BE2C (cell line): ENCODE data around the gene OLFML3.
"Not testable (repeated sequence)": the region's sequence is repeated elsewhere in the genome, so short reads cannot be mapped to it uniquely, and the experiment has no call there.

Source experiments
- DNase-seq: peaks from one replicate; pipeline ENCODE4 v3.0.0-alpha.2; 2020
- H3K27me3 ChIP-seq: fragments of 250-450 bp; sonication (Bioruptor Pico); 2 replicates; pipeline ENCODE4 v1.5.1; 2020; ENCODE audit warnings: mild to moderate bottlenecking
- H3K36me3 ChIP-seq: fragments of 250-450 bp; sonication (Bioruptor Pico); 2 replicates; pipeline ENCODE4 v1.5.1; 2020; ENCODE audit warnings: mild to moderate bottlenecking
- H3K4me1 ChIP-seq: fragments of 250-450 bp; sonication (Bioruptor Pico); 2 replicates; pipeline ENCODE4 v1.5.1; 2020
- H3K4me3 ChIP-seq: 2 replicates; pipeline ENCODE4 v1.5.1; 2011; ENCODE audit warnings: low read depth, low read length
- H3K9me3 ChIP-seq: fragments of 250-450 bp; sonication (Bioruptor Pico); 2 replicates; pipeline ENCODE4 v1.5.1; 2020
- TF ChIP-seq, protein P1 (sequence below): IDR thresholded peaks from 2 replicates; pipeline ENCODE4 v1.5.1; 2012; ENCODE audit warnings: mild to moderate bottlenecking, low read depth, low read length

OLFML3 gene

DNA sequence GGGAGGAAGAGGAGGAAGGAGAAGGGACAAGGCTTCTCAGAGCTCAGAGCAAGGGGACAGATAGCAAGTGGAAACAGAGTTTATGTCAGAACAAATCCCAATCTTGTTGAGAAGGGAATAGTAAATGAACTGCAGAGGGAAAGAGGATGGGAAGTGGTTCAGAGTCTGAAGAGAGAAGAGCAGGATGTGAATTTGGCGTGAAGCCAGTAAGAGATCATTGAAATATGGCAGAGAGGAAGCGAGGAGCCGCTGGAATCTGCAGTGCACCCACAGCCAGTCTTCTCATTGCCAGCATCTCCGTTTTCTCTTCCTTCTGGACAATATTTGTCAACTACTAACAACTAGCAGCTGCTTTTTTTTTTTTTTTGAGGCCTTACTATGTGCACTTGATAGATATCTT lies 19.1 kb downstream of the OLFML3 start:
- Histone ChIP-seq H3K36me3 (no peaks in the 10 kb centered on the region), H3K9me3 (no peaks in the 10 kb centered on the region; the same call in 1 of the 2 replicates), H3K27me3 (no peaks in the 10 kb centered on the region), H3K4me3 (no peak overlapping the region), H3K4me1 (peaks cover 5% of the 10 kb centered on the region; the same call in 1 of the 2 replicates)
- no peak for DNase-seq
- TF ChIP-seq, protein P1, sequence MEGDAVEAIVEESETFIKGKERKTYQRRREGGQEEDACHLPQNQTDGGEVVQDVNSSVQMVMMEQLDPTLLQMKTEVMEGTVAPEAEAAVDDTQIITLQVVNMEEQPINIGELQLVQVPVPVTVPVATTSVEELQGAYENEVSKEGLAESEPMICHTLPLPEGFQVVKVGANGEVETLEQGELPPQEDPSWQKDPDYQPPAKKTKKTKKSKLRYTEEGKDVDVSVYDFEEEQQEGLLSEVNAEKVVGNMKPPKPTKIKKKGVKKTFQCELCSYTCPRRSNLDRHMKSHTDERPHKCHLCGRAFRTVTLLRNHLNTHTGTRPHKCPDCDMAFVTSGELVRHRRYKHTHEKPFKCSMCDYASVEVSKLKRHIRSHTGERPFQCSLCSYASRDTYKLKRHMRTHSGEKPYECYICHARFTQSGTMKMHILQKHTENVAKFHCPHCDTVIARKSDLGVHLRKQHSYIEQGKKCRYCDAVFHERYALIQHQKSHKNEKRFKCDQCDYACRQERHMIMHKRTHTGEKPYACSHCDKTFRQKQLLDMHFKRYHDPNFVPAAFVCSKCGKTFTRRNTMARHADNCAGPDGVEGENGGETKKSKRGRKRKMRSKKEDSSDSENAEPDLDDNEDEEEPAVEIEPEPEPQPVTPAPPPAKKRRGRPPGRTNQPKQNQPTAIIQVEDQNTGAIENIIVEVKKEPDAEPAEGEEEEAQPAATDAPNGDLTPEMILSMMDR: no peak

DNA sequence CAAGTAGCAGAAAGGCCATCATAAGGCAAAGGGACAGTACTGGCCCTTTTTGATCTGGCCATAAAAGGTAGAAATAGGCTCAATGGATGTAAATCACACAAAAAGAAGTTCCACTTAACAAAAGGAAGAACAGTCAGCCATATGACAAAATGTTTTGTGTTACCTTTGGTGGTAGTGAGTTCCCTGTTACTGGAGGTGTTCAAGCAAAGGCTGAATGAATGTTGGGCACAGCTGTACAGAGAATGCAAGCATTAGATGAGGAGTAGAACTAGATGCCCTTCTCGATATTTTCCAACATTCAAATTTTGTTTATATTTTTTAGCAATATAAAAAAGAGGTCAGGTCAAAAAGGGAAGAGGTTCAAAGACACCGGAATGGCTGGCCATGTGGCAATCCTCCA lies 20.0 kb downstream of the OLFML3 start:
- H3K36me3 ChIP-seq: no peaks in the 10 kb centered on the region
- no peaks in the 10 kb centered on the region for H3K27me3 ChIP-seq
- H3K9me3 ChIP-seq: no peaks in the 10 kb centered on the region; the same call in 1 of the 2 replicates
- peaks cover 5% of the 10 kb centered on the region; the same call in 1 of the 2 replicates for H3K4me1 ChIP-seq
- no peak for DNase-seq
- H3K4me3 ChIP-seq: no peak overlapping the region
- TF ChIP-seq, protein P1: no peak

DNA sequence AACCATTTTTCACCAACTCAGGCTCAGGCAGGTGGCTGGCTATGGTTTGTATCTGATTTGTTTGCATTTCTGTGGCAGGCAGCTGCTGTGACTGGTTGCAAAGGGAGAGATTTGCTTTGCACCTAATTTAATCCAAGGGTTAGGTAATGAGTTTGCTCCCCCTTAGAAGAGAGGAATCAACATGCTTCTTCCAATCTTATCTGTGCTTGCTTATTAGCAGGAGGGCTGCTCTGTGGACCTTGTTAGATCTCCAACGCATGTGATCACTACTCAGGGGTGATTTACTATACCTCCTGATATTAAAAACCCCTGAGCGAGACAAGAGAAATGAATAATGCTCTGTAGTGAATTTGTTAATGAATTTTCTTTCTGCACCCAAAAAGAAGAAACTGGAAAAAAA lies 20.5 kb downstream of the OLFML3 start:
- Histone ChIP-seq H3K27me3 (no peaks in the 10 kb centered on the region), H3K4me1 (peaks cover 5% of the 10 kb centered on the region; the same call in 1 of the 2 replicates), H3K4me3 (no peak overlapping the region), H3K9me3 (no peaks in the 10 kb centered on the region; the same call in 1 of the 2 replicates), H3K36me3 (no peaks in the 10 kb centered on the region)
- no peak for DNase-seq
- TF ChIP-seq, protein P1: no peak

DNA sequence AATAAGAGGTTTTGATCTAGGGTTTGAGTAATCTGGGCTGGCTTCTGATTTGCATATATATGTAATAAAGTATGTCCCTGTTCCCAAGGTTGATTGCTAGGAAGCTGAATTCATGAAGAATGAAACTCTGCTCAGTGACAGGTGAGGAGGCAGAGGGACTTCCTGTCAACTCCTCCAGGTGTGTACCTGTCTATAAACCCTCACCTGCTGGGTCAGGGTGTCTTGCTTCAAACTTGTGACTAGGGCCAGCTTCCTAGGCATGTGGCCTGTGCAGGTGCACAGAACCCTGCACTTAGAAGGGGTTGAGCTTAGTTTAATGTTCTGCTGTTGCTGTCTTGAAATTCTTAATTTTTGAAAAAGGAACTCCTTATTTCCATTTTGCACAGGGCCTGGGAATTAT lies 21.1 kb downstream of the OLFML3 start:
- TF ChIP-seq, protein P1: no peak
- H3K4me3 ChIP-seq: no peak overlapping the region
- H3K27me3 ChIP-seq: no peaks in the 10 kb centered on the region
- H3K9me3 ChIP-seq: no peaks in the 10 kb centered on the region; the same call in 1 of the 2 replicates
- H3K36me3 ChIP-seq: no peaks in the 10 kb centered on the region
- no peak for DNase-seq
- H3K4me1 ChIP-seq: peaks cover 5% of the 10 kb centered on the region; the same call in 1 of the 2 replicates

DNA sequence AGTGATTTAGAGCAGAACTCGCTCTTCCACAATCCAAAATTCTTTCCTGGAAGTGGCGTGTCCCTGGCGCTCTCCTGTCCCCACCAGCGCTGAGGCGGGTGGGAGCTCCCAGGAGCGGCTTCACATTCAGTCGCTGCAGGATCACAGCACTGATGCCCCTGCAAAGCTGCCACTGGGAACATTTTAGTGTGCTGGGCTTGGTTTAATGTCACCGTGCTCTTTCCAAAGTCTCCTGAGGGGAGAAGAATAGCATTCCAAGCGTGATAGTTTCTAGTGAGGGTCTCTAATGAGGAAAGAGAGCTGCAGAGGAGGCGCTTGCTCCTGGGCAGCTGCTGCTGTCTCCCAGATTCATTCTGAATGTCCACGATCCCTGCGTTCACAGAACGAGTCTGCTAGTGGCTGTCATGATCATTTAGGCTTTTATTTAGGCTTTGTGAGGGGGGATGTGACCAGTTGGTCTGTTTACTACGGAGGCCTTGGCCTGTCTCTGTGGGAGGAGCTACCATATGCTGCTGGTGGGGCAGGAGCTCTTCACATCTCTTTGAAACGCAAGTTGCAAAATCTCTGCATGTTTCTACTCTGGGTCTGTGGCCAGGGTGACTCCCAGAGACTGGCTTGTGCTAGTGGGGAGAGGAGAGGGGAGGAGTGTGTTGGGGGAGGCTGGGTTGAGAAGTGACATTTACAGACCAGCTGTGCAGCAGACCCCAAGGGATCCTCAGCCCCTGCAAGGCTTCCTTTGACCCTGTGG lies 23.4 kb downstream of the OLFML3 start:
- Histone ChIP-seq H3K27me3 (no peaks in the 10 kb centered on the region), H3K4me1 (peaks cover 5% of the 10 kb centered on the region; the same call in 1 of the 2 replicates), H3K9me3 (no peaks in the 10 kb centered on the region), H3K4me3 (no peak overlapping the region), H3K36me3 (no peaks in the 10 kb centered on the region)
- TF ChIP-seq, protein P1: no peak
- no peak for DNase-seq

DNA sequence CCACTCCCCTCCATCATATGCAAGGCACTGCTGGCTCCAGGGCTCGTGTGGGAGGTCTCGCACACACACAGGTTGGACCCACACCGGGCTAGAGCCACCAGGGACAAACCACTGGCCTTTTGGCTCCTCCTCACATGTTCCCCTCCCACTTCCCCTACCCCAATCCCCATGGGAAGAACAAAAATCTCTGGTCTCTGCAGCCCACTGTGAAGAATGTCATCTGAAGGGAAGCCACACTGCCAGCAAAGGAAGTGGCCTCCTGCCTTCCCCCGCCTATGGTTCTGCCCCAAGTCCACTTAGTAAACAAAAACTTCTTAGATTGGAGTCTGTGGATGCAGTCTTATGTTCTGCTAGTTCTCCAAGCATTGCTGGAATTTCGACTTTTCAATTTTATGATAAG lies 24.2 kb downstream of the OLFML3 start:
- no peaks in the 10 kb centered on the region for H3K27me3 ChIP-seq
- no peak for DNase-seq
- no peaks in the 10 kb centered on the region for H3K9me3 ChIP-seq
- no peak overlapping the region for H3K4me3 ChIP-seq
- H3K36me3 ChIP-seq: no peaks in the 10 kb centered on the region
- H3K4me1 ChIP-seq: peaks cover under 1% of the 10 kb centered on the region; the same call in 1 of the 2 replicates
- TF ChIP-seq, protein P1: no peak

DNA sequence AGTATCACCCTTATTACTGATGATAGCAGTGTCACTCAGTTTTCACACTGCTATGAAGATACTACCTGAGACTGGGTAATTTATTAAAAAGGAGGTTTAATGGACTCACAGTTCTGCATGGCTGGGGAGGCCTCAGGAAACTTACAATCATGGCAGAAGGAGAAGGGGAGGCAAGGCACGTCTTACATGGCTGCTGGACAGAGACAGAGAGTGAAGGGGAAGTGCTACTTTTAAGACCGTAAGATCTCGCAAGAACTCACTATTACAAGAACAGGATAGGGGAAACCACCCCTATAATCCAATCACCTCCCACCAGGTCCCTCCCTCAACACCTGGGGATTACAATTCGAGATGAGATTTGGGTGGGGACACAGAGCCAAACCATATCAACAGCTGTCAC lies 27.6 kb downstream of the OLFML3 start:
- H3K4me1 ChIP-seq, DNase-seq, H3K9me3 ChIP-seq, H3K36me3 ChIP-seq, H3K27me3 ChIP-seq, H3K4me3 ChIP-seq: not testable (repeated sequence)
